NOMO-1 (cell line): ENCODE measurements around the gene DNASE1L1.

ENCODE experiments used
- DNase-seq, 2 experiments: peaks; one replicate each; lab custom pipeline; 2025; ENCODE audit not compliant: unreplicated experiment in 2 of 2; lab: John Stamatoyannopoulos, UW

The DNASE1L1 gene

DNA sequence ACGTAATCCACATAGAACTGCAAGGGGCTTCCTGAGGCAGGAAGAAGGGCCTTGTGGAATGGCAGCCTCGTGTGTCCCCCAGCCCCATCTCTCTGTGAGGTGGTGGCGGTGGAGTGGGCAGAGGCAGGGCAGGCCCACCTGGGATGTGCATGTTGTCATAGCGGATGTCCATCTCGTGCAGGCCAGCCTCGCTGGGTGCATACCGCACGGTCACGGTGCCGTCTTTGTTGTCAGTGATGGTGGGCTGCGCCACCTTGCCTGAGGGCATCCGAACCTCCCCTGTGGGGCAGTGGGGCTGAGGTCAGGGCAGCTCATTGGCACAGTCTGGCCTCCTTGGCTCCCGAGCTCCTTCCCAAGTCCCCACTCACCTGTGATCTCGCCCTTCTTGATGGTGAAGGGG is 55.0 kb downstream of the DNASE1L1 start:
- DNase-seq: no peak

DNA sequence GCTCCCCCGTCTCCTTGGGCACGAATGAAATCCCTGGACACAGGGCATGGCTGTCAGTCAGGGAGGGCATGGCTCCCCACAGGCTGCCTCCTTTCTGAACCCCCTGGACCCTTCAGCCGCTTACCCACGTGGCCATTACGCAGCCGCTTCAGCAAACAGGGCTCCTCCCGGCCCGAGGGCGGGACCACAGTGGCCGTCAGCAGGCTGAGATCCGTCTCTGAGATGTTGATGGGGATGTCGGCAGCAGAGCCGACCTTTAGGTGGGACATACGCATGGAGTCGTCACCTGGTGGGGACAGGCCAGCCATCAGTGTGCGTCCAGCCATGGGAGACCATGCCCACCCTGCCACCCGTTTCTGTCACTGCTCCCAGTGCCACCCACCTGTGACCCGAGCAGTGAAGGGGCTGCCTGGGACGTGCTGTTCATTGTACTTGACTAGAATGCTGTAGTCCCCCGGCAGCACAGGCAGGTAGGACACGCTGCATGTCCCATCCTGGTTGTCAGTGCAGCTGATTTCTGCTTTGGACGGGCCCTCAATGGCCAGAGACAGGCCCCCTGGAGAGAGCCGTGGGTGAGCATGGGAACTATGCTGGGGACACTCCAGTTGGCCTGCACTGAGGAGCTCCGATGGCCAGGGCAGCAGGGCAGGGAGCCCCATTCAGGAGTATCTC is 55.7 kb downstream of the DNASE1L1 start:
- no peak for DNase-seq

- no peak for DNase-seq
These were observed 56.6 kb downstream of the DNASE1L1 start for GRCh38 chrX:154352466-154352865.

DNA sequence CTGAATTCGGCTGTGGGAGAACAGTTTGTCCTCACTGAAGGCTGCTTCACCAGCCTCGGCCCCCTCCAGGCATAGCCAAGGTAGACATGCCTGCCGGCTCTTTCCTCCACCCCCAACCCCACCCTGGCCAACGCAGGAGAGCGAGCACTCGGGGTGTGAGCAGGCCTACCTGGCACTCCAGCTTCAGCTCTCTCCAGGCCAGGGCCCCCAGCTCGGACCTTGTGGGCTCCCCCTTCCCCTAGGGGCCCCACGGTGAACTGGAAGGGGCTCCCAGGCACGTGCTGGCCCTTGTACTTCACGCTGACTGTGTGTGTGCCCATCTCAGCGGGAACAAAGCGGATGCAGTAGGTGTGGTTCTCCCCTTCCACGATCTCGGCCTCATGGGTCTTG is 57.0 kb downstream of the DNASE1L1 start:
- no peak for DNase-seq
